IPS DF 19.7 (cell line): ENCODE measurements around the gene PPM1M.
"Not testable (repeated sequence)": the region's sequence is repeated elsewhere in the genome, so short reads cannot be mapped to it uniquely, and the experiment has no call there.

ENCODE experiments used
- DNase-seq: peaks from one replicate; pipeline ENCODE4 v3.0.0-alpha.2; 2013; ENCODE audit warnings: low read depth, low spot score

Gene PPM1M

GRCh38 chr3:52246728-52247408 is 1.3 kb downstream of the PPM1M start:
- DNase-seq = no peak

GRCh38 chr3:52247409-52248164 is 2.0 kb downstream of the PPM1M start:
- no peak for DNase-seq

- no peak for DNase-seq
These were observed 2.6 kb downstream of the PPM1M start for GRCh38 chr3:52248165-52248541.

GRCh38 chr3:52248816-52249547 is 3.4 kb downstream of the PPM1M start:
- no peak for DNase-seq

GRCh38 chr3:52249683-52250082 is 4.1 kb downstream of the PPM1M start:
- DNase-seq = no peak

- DNase-seq = no peak
These were observed 4.6 kb downstream of the PPM1M start for GRCh38 chr3:52250122-52250521.

GRCh38 chr3:52253314-52254304 is 8.1 kb downstream of the PPM1M start:
- DNase-seq = no peak

- no peak for DNase-seq
These were observed 9.0 kb downstream of the PPM1M start for GRCh38 chr3:52254608-52255007.

GRCh38 chr3:52256159-52256558 is 10.6 kb downstream of the PPM1M start:
- DNase-seq = no peak

- DNase-seq = no peak
These were observed 11.1 kb downstream of the PPM1M start for GRCh38 chr3:52256622-52257021.

- no peak for DNase-seq
These were observed 12.4 kb downstream of the PPM1M start for GRCh38 chr3:52257911-52258310.

- DNase-seq = no peak
These were observed 13.5 kb downstream of the PPM1M start for GRCh38 chr3:52259035-52259434.

GRCh38 chr3:52259448-52259847 is 13.9 kb downstream of the PPM1M start:
- no peak for DNase-seq

- DNase-seq = no peak
These were observed 16.9 kb downstream of the PPM1M start for GRCh38 chr3:52262447-52262846.

GRCh38 chr3:52265387-52265786 is 19.8 kb downstream of the PPM1M start:
- DNase-seq = no peak

GRCh38 chr3:52268036-52268435 is 22.5 kb downstream of the PPM1M start:
- no peak for DNase-seq

GRCh38 chr3:52269776-52270175 is 24.2 kb downstream of the PPM1M start:
- DNase-seq = no peak

GRCh38 chr3:52270252-52270754 is 24.7 kb downstream of the PPM1M start:
- DNase-seq = no peak

GRCh38 chr3:52272172-52272571 is 26.6 kb downstream of the PPM1M start:
- not testable (repeated sequence) for DNase-seq

GRCh38 chr3:52272831-52273230 is 27.3 kb downstream of the PPM1M start:
- DNase-seq = no peak

GRCh38 chr3:52274781-52275180 is 29.2 kb downstream of the PPM1M start:
- not testable (repeated sequence) for DNase-seq
